SKM-1 (cell line): ENCODE measurements around the gene HRH2.

Experiments used
- DNase-seq: peaks from one replicate; lab custom pipeline; 2025; ENCODE audit not compliant: unreplicated experiment; lab: John Stamatoyannopoulos, UW

HRH2 gene

GRCh38 chr5:175690586-175690985 lies 32.7 kb downstream of the HRH2 start:
- DNase-seq, result no peak

GRCh38 chr5:175691761-175692160 lies 33.9 kb downstream of the HRH2 start:
- no peak for DNase-seq

- DNase-seq, result no peak
Observed at GRCh38 chr5:175692235-175692995, 34.5 kb downstream of the HRH2 start.

- no peak for DNase-seq
Observed at GRCh38 chr5:175692996-175693710, 35.3 kb downstream of the HRH2 start.

DNA sequence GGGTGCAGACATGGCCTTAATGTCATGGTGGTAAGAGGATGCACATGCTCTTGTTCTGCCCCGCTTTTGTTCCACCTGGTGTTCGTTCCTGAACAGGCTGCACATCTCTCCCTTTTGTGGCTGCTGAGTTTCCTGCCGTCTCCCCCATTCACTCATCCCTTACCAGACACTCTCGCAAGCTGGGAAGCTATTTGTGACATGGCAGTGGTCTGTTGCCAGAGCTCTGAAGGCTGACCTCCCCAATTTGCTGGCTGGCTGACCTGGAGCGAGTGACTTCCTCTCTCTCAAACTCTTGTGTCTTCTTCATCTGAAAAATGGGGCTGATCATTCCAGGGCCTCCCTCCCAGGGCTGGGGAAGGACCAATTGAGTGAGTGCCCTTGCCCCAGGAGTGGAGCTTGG lies 35.9 kb downstream of the HRH2 start:
- no peak for DNase-seq

GRCh38 chr5:175694371-175695160 lies 36.7 kb downstream of the HRH2 start:
- peak; percentile 92 for DNase-seq

- DNase-seq, result no peak
Observed at GRCh38 chr5:175695161-175696126, 37.6 kb downstream of the HRH2 start.

DNA sequence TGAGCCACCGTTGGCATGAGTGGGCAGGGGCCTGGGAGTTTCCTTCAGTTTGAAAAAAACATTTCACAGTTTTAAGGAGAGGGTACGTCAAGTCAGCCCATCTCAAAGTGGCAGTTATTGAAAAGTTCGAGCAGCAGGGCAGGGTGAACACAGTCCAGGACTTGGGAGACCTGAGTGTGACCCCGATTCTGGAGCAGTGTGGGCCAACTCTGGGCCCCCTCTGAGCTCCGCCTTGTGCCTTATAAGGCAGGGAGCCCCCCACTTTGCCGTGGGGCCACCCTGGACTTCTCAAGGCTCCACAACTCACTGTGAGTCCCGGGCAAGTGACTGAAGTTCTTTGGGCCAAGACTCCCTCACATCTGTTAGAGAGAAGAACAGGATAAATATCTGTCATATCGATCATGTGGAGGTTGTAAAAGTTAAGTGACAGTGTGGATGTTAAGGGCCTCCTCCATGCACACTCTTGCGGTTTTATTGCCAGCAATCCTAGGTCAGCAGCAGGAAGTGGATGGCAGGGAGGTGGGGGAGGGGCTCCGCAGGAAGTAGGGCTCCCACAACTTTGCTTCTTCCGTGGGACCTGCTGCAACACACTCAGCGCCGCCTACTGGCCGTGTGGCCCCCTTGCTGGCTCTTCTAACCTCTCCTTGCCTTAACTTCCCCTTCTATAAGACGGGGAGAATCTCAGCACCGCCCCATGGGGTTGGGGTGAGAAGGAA lies 38.4 kb downstream of the HRH2 start:
- peak; percentile 96 for DNase-seq

- no peak for DNase-seq
Observed at GRCh38 chr5:175696855-175697198, 39.0 kb downstream of the HRH2 start.

GRCh38 chr5:175697846-175698245 lies 40.0 kb downstream of the HRH2 start:
- no peak for DNase-seq

GRCh38 chr5:175698401-175699115 lies 40.7 kb downstream of the HRH2 start:
- no peak for DNase-seq

DNA sequence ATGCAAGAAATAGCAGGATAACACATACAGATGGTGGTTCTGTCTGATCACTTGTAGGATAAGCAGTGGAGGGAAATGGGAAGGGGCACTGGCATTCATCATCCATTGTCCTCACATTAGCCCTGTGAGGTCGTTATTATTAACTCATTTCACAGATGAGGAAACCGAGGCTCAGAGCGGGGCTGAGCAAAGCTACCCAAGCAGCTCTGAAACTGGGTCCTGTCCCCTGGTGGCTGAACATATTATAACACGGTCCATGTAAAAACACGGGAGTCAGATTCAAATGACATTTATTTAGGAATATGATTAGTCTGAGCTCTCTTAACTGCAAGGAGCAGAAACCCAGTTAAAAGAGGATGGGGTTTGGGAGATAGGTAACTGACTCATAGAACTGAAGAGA lies 43.1 kb downstream of the HRH2 start:
- no peak for DNase-seq

DNA sequence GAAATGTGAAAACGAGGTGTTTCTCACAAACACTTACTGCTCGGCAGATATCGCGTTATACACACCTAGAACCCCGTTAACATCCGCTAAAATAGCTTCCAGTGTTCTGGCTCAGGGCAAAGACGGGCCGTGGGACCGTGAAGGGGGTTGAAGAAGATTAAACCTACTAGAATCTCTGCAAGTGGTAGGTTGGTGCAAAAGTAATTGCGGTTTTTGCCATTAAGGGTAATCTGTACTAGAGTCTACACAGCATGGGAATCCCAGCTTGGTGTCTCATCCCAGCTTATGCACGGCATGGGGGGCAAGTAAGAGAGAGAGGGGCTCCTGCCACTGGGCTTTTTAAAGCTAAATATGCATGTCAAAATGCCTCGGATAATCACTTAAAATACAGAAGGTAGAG lies 43.9 kb downstream of the HRH2 start:
- DNase-seq, result no peak

DNA sequence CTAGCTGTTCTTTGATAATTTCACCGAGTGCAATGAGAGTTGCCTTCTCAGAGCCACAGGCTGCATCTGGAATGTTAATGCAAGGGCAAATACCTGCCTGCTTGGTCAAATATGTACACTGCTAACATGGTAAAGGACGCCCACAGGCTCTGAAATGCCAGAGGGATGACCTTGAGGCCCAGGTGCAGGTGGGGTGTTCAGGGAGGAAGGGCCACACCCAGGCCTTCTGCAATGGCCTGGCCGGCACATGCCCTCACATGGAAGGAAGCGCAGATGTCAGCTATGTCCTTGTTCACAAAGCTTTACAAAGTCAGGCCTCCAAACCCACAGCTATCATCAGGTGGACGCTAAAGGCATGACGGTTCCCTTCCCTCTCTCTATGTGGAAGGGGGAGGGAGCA lies 48.6 kb downstream of the HRH2 start:
- no peak for DNase-seq

GRCh38 chr5:175707751-175708375 lies 50.0 kb downstream of the HRH2 start:
- no peak for DNase-seq

DNA sequence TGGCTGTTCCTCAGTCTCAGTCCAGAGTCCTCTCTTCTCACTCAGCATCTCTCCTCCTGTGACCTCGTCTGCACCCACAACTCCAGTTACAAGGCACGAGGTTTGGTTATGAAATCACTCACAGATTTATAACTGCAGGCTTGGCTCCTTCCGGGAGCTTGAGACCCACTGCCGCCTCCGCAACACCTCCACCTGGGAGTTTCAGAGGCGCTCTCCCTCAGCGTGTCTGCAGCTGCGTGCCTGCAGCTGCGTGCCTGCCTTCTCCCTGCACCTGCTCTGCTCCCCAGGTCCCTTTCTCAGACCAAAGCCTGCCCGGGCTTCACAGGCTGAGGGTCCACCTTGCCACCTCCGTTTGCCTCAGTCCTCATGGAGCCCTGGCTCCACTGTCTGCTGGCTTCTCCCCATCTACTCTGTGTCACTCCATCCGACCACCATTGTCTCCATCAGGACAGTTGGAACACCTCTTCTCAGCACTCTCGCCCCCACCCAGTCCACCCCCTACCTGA lies 51.5 kb downstream of the HRH2 start:
- DNase-seq, result no peak

- no peak for DNase-seq
Observed at GRCh38 chr5:175710326-175710725, 52.5 kb downstream of the HRH2 start.

GRCh38 chr5:175711031-175711430 lies 53.2 kb downstream of the HRH2 start:
- no peak for DNase-seq
